Stimulated activated CD8-positive, alpha-beta memory T cell treated with anti-CD3 and anti-CD28 coated beads, Interleukin-12 subunit alpha, Interleukin-12 subunit beta, amount 100 ng/mL, for 4 hours (primary cell): ENCODE results near the gene BLOC1S6.

Source experiments
- DNase-seq: peaks from one replicate; pipeline ENCODE4 v3.0.0-alpha.2; 2020; ENCODE audit warnings: low read depth

Gene BLOC1S6, protein sequence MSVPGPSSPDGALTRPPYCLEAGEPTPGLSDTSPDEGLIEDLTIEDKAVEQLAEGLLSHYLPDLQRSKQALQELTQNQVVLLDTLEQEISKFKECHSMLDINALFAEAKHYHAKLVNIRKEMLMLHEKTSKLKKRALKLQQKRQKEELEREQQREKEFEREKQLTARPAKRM

DNA sequence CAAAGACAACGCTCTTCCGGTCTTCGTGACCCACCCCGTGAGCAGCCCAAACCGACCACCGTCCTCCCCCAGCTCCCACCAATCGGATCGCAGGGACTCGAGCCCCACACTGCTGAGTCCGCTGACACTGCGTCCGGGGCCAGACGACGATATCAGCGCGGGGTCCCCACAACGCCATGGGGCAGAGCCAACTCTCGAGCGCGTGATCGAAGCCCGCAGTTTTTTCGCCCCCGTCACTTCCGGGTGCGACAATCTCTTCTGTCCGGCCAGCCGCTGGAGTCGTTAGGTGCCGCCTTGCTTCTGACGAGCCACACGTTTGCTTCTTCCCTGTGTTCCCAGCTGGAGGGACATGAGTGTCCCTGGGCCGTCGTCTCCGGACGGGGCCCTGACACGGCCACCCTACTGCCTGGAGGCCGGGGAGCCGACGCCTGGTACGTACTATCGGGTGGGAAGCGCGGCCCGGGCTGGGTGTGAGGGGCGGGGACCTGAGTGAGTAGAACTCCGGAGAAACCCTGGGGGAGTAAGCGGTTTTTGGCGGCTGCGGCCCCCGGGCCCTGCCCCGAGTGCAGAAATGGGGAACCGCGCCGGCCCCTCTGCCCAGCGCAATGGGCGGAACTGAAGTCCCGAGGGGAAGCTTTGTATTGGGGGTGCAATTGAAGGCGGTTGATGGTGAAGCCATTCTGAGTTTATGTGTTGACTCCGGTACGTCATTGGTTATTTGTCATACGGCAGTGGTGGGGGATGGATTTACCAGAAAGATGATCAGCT is at the start of gene BLOC1S6:
Gene BLOC1S6, plus strand, starts transcription at position 285 of the 768 bp plus-strand sequence. Its CDS starts 65 bp downstream, at position 350.
- peak; percentile 80 for DNase-seq

DNA sequence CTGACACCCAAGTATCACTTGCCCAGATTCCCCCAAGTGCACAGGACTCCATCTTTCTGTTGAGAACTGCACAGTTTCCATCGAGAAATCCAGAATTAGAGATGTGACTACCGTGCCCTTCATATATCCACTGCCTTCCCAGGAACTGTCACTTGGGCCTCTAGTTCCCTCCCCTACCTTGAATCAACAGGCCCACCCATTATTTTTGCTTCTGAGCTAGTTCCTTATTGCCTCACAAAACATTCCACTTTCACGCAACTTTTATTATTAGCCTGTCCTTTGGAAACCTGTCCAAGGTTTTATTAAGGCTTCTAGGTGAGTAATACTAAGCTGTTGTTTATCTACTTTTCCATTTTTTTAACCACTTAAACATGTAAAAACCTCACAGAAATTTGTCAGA is 47.5 kb upstream of the BLOC1S6 start:
- no peak for DNase-seq

DNA sequence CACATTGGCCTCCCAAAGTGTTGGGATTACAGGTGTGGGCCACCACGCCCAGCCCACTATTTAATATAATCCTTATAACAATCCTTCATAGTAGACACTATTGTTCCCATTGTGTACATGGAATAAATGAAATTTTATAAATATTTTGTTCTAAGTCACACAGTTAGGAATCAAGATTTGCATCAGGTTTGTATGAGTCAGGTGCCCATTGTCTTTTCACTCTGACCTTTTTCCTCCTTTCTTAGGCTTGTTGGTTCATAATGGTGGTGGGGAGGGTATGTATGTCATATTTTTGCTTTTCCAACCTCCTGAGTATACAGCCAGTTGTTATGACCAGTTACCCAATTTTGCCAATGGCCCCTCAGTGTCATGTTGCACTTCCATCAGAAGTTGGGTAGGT is 46.6 kb upstream of the BLOC1S6 start:
- DNase-seq, result no peak

DNA sequence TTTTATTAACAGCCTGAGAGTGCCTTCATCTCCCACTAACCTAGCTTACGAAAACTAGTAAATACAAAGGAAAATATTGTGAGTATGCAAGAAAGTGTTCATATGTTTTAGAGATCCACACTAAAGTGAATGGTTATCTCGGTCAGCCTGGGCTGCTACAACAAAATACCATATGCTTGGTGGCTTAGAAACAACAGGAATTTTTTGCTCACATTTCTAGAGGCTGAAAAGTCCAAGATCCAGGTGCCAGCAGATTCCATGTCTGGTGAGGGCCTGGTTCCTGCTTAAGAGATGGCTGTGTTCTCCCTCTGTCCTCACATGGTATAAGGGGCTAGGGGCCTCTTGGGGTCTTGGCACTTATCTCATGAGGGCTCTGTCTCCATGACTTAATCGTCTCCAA is 44.1 kb upstream of the BLOC1S6 start:
- DNase-seq, result no peak

DNA sequence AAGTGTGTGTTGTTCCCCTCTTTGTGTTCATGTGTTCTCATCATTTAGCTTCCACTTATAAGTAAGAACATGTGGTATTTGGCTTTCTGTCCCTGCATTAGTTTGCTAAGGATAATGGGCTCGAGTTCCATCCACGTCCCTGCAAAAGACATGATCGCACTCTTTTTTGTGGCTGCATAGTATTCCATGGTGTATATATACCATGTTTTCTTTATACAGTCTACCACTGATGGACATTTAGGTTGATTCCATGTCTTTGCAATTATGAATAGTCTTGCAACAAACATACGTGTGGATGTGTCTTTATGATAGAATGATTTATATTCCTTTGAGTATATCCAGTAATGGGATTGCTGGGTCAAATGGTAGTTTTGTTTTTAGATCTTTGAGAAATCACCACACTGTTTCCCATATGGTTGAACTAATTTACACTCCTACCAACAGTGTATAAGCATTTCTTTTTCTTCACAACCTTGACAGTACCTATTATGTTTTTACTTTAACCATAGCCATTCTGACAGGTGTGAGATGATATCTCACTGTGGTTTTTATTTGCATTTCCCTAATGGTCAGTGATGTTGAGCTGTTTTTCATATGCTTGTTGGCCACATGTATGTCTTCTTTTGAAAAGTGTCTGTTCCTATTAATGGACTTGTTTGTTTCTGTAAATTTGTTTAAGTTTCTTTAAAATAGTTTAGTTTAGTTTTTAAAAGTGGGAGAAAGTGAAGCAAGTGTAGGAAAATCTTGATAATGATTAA is 42.7 kb upstream of the BLOC1S6 start:
- no peak for DNase-seq

DNA sequence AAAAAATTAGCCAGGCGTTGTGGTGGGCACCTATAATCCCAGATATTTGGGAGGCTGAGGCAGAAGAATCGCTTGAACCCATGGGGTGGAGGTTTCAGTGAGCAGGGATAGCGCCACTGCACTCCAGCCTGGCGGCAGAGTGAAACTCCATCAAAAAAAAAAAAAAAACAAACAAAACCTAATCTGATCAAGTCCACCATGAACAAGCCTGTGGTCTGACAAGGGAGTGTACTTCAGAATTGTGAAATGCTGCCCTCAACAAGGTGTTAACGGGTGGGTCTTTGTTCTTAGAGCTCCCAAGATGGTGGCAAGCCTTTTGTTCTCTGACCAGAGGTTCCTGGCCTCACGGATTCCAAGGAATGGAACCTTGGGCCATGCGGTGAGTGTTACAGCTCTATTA is 40.4 kb upstream of the BLOC1S6 start:
- DNase-seq, result no peak

DNA sequence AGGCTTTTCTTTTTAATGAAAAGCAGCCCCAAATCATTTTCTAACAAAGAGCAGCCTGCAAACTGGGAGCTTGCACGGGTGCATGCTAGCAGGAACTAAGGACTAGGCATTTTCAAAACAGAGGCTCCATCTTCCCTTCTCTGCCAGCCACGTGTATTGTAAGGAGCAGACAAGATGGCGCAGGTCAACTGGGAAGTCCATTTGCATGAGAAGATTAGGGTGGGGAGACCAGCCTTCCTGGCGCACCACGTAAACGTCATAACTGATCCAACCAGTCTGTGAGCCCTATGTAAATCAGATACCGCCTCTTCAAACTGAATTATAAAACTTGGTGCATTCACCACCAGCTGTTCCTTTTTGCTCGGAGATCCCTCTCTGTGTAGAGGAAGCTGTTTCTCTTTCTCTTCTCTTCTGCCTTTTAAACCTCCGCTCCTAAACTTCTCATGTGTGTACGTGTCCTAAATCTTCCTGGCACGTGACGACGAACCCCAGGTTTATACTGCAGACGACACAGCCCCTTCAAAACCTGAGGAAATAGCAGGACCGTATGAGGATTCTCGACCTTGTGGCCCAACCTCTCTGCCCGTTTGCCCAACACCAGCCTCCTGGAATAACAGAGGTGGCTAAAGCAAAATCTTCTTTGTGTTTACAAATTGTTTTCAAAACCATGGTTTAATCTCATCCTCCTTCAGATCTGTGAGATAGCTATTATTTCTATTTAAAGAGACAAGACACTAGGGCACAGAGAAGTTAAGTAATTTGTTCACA is 38.2 kb upstream of the BLOC1S6 start:
- no peak for DNase-seq

DNA sequence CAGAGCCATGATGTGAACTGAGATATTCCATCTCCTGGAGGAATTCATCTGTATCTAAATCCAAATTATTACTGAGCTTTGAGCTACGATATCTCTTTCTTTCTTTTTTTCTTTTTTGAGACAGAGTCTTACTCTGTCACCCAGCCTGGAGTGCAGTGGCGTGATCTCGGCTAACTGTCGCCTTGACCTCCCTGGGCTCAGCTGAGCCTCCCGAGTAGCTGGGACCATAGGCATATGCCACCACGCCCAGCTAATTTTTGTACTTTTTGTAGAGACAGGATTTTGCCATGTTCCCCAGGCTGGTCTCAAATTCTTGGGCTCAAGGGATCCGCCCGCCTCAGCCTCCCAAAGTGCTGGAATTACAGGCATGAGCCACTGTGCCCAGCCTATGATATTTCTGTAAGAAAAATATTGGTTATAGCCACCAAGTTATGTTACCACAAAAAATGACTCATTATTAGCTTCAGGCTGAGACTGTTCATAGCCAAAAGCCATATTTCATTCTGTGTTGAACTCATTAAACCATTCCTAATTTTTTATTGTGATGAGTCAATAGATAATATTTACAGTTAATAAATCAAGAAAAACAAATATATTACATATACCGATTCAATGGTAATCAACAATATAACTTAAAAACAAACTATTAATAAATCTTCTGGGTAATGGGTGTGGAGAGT is 37.5 kb upstream of the BLOC1S6 start:
- no peak for DNase-seq

DNA sequence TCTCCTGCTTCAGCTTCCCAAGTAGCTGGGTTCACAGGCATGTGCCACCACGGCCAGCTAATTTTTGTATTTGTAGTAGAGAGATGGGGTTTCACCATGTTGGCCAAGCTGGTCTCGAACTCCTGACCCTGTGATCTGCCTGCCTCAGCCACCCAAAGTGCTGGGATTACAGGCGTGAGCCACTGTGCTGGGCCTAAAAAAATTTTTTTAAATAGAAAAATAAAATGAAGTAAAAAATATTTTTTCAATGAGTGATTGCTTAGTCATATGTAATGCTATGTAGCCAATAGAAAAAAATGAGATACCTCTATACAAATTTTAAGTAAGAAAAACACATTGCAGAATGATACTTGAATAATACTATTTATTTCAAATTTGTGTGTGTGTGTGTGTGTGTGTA is 36.7 kb upstream of the BLOC1S6 start:
- DNase-seq, result no peak

DNA sequence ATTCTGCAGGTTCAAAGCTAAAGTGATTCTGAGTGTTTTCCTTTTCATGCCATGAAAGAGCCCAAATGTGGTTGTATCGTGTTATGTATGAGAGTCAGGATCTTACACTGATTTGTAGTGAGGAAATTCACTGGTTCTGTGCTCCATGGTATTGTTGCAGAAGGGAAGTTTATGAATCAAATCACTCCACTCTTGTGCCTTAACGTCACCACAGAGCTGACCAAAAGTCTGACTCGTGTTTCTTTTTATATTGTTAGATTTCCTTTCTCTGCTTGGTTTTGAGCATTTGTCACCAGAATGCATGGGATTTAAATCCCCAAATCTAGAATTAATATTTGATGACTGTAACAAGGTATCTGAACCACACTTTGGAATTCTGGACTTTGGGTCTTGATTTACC is 35.5 kb upstream of the BLOC1S6 start:
- no peak for DNase-seq

DNA sequence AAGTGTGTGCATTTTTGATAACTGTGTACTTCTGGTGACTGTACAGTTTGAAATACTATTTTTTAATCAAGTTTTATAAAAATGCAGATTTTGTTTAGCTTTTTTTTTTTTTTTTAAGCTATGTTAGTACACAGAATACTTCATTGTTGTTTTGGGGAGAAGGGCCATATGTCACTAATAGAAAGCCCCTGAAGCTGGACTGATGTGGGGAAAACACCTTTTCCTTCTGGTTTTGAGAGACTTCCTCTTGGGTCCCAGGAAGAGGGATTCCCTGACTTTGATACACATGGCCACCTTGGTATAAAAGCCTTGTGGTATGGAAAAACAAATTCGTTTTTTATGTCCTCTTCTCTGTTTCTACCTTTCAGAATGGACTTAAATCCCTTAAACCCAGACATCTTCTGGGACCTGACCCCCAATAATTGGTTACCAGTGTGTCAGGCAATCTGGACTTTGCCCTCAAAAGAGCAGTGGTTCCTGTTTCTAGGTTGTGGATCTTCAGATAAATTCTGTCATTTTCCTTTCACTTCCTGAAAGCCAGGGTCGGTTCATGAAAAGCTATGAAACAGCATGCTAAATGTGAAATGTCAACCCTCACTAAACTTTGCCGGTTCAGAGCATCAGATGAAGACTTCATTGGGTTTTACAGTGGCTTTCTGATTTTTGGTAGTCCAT is 31.1 kb upstream of the BLOC1S6 start:
- DNase-seq, result no peak

DNA sequence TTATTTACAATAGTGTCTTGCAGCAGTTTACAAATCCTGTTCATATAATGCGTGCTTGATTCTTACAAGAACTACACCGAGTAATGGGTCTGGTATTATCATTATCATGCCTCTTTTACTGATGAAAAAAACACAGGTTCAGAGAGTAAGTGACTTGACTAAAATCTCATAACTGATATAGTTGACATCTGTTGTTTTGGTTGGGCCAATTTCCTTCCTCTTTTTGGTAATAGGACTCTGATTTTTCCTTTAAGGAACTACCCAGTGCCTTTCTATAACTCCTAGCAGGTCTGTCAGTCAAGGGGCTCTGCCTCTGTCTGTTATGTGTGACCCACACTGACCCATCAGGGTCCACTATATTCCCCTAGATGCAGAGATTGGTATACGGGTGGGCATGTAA is 14.6 kb upstream of the BLOC1S6 start:
- DNase-seq, result no peak

DNA sequence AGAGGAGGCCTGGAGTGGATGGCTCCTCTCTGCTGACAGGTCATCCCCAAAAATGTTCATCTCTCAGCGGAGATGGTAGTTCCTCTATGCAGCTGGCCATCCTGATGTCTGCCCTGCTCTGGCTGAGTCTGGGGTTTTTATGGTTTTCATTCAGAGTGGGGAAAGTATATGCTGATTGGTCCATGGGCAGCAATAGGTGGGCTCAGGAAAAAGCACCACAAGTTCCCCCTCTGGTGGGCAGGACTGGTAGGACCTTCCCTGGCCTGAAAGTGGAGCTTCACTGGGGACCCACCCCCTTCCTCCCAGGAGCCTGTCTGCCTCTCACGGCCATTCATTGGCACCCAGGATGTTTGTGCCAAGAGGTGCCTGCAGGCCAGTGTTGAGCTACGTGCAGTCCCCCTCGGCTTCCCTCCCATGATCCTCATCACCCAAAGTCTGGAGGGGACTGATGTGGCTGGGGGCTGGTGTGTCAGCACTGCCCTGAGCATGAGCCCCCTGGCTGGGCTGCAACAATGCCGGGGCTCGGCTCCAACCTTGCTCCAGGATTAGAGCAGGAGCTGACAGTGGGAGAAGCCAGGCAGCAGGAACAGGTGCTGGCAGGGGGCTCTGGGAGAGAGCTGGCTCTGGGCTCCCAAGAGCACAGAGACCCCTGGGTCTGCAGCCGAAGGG is 13.1 kb upstream of the BLOC1S6 start:
- no peak for DNase-seq

DNA sequence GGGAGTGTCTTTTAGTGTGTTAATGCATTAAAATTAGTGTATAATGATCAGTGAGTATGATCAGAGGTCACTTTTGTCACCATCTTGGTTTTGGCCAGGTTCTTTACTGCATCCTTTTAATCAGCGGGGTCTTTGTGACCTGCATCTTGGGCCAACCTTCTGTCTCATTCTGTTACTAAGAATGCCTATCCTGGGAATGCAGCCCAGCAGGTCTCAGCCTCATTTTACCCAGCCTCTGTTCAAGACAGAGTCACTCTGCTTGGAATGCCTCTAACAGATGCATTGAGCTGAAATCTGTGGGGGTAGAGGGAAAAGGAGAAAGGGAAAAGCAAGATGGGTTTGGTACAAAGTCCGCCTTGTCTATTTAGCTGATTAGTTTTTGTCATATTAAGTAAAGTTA is 5.3 kb upstream of the BLOC1S6 start:
- no peak for DNase-seq

DNA sequence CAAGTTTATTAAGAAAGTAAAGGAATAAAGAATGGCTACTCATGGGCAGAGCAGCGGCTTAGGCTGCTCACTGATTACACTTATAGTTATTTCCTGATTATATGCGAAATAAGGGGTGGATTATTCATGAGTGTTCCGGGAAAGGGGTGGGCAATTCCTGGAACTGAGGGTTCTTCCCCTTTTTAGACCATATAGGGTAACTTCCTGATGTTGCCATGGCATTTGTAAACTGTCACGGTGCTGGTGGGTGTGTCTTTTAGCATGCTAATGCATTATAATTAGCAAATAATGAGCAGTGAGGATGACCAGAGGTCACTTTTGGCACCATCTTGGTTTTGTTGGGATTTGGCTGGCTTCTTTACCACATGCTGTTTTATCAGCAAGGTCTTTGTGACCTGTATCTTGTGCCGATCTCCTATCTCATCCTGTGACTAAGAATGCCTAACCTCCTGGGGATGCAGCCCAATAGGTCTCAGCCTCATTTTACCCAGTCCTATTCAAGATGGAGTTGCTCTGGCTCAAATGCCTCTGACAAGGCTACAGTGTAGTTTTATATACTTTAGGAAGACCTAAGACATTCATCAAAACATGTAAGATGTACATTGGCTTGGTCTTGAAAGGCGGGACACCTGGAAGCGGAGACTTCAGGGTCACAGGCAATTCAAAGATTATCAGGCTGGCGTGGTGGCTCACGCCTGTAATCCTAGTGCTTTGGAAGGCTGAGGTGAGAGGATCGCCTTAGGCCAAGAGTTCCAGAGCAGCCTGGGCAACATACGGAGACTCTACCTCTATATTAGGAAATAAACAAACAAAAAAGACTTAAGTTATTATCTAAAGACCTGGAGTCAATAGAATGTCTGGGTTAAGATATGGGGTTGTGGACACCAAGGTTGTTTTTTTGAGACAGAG is 3.2 kb upstream of the BLOC1S6 start:
- DNase-seq, result no peak

DNA sequence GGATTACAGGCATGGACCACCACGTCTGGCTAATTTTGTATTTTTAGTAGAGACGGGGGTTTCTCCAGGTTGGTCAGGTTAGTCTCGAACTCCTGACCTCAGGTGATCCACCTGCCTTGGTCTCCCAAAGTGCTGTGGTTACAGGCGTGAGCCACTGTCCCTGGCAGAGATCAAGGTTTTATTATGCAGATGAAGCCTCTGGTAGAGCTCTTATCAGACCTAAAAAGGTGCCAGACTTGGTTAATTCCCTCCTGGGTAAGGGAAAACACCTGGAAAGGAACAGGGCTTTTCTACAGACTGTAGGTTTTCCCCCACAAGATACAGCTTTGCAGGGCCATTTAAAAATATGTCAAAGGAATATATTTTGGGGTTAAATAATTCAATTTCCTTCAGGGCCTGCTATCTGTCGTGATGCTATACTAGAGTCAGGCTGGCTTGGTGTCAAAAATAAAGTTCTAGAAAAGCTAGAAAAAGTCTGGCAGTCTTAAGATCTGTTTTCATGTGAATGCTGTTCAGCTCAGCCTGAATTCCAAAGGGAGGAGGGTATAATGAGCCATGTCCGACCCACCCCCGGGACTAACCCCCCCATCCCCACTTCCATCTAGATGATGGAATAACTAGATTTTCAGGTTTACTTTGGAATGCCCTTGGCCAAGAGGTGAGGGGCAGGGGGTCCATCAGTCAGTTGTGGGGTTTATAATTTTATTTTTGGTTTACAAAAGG is 1.9 kb upstream of the BLOC1S6 start:
- DNase-seq, result no peak

DNA sequence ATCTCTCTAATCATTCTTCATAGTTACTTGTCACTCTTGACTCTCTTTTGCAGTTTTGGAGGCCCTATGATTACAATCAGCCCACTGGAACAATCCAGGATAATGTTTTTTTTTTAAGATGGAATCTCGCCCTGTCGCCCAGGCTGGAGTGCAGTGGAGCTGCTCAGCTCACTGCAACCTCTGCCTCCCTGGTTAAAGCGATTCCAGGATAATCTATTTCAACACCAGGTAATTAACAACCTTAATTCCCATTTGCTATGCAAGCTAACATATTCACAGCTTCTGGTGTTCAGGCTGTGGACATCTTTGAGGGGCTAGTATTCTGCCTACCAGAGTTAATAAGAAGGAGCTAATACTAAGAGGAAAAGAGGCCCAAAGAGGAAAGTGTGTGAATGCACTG is 1.1 kb upstream of the BLOC1S6 start:
- DNase-seq, result no peak

DNA sequence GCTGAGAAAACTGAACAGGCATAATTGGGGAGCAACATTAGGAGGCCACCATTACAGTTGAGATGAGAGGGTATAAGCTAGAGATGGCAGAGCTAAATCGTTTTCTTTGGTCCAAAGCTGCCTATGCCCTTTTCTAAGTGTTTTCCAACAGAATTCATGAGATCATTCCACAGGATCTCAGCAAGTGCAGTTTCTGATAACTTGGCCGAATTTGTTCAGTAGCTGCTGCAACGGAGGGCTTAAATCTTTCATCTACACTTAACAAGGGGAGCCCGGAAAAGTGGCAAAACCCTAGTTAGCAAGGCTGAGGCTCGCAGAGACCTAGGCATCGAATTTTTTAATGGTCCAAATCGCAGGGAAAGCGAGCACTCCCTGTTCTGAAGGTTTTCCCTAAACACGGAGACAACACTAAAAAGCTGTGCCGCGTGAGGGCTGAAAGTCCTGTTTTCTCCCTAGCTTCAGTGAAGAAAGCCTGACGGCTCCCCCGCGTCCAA is 531 bp upstream of the BLOC1S6 start:
- no peak for DNase-seq

DNA sequence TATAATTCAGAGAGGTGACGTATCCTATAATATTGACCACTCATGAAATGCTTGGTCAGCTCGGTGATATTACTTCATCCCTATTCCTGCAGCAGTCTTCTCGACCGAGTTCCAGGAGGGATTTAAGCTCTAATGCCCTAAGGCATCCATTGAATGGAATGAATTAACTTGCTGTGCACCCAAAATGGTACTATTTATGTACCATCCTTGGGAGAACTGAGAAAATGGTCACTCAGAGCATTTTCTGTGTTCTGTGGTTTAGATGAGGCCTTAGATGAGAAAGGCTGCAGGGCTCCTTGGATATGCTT is 638 bp downstream of the BLOC1S6 start:
- no peak for DNase-seq
